Tibial nerve (tissue), 4 donors: ENCODE results near the gene YOD1. TPM values are rescaled to one million over a fixed set of nuclear protein-coding genes. Genes with fewer than 3 reads are reported as not detected.

Experiments used
- DNase-seq, 2 donors: peaks; one replicate each; pipeline ENCODE4 v3.0.0-alpha.2; 2019; ENCODE audit warnings: low spot score in 2 of 2
- H3K27ac ChIP-seq, 4 donors: fragments of 200-600 bp; sonication (generic) in 3 of 4; one replicate each; pipeline ENCODE4 v1.5.1; 2017 to 2019; ENCODE audit warnings: mild to moderate bottlenecking in 1 of 4
- H3K27me3 ChIP-seq, 2 donors: fragments of 200-600 bp; sonication (generic) in 1 of 2; one replicate each; pipeline versions ENCODE4 v1.5.1 to v1.6.0; 2017 to 2019
- H3K36me3 ChIP-seq, 3 donors: fragments of 200-600 bp; sonication (generic); one replicate each; pipeline ENCODE4 v1.5.1; 2018 to 2019
- H3K4me1 ChIP-seq, 4 donors: fragments of 200-600 bp; sonication (generic) in 3 of 4; one replicate each; pipeline ENCODE4 v1.5.1; 2017 to 2019
- H3K4me3 ChIP-seq, 4 donors: fragments of 200-600 bp; sonication (generic) in 3 of 4; one replicate each; pipeline ENCODE4 v1.5.1; 2017 to 2019; ENCODE audit warnings: mild to moderate bottlenecking in 1 of 4, moderate library complexity in 1 of 4
- H3K9me3 ChIP-seq, 4 donors: fragments of 200-600 bp; sonication (generic) in 3 of 4; one replicate each; pipeline ENCODE4 v1.5.1; 2017 to 2019
- EP300 ChIP-seq, 2 donors: sonication (generic); formaldehyde crosslinking; IDR thresholded peaks; one replicate each; pipeline ENCODE4 v1.6.1; 2017; ENCODE audit warnings: antibody characterized with exemption in 2 of 2, mild to moderate bottlenecking in 1 of 2
- POLR2A ChIP-seq, 2 donors: fragments of 450-650 bp; IDR thresholded peaks; one replicate each; pipeline ENCODE4 v1.6.1; 2017; ENCODE audit warnings: antibody characterized with exemption in 2 of 2, mild to moderate bottlenecking in 2 of 2, moderate library complexity in 2 of 2
- WGBS, 2 donors: methylation state at CpG; one replicate each; pipeline ENCODE4 v1.1.5; 2018; 5-methylcytosine and 5-hydroxymethylcytosine counted together
- total RNA-seq, 4 donors: library from RNA; depleted of rRNA; stranded (reverse); fragments of >200 nt; gene quantifications; one replicate each; pipeline ENCODE4 v1.1.0, GENCODE V29; 2016
- TF ChIP-seq, protein P1 (sequence below), 5 experiments: fragments of 200-600 bp in 3 of 5; fragments of 450-650 bp in 2 of 5; sonication (generic) in 3 of 5; IDR thresholded peaks; one replicate each; pipeline ENCODE4 v1.5.1; 2016 to 2019; ENCODE audit warnings: antibody characterized with exemption in 5 of 5, mild to moderate bottlenecking in 3 of 5, moderate library complexity in 2 of 5

The YOD1 gene
- total RNA-seq, 4 donors from 2014 or later, result 6.9 to 11.8 (median 10.7) TPM

GRCh38 chr1:207089627-207090355, 38.8 kb upstream of the YOD1 start:
- 94 to 95% methylated on average over 17 of the region's 17 CpGs for WGBS, 2 donors
- Histone ChIP-seq H3K9me3 (no peaks in the 10 kb centered on the region), H3K4me1 (peaks cover 0 to 2% (median 0%) of the 10 kb centered on the region in 4 donors), H3K4me3 (no peak overlapping the region), H3K27ac (no peak overlapping the region), H3K36me3 (no peaks in the 10 kb centered on the region), H3K27me3 (no peaks in the 10 kb centered on the region)
- TF ChIP-seq EP300 (IDR thresholded peaks at IDR 0.05) (no peak), POLR2A (IDR thresholded peaks at IDR 0.05) (no peak)
- TF ChIP-seq, protein P1, sequence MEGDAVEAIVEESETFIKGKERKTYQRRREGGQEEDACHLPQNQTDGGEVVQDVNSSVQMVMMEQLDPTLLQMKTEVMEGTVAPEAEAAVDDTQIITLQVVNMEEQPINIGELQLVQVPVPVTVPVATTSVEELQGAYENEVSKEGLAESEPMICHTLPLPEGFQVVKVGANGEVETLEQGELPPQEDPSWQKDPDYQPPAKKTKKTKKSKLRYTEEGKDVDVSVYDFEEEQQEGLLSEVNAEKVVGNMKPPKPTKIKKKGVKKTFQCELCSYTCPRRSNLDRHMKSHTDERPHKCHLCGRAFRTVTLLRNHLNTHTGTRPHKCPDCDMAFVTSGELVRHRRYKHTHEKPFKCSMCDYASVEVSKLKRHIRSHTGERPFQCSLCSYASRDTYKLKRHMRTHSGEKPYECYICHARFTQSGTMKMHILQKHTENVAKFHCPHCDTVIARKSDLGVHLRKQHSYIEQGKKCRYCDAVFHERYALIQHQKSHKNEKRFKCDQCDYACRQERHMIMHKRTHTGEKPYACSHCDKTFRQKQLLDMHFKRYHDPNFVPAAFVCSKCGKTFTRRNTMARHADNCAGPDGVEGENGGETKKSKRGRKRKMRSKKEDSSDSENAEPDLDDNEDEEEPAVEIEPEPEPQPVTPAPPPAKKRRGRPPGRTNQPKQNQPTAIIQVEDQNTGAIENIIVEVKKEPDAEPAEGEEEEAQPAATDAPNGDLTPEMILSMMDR (IDR thresholded peaks at IDR 0.05), result no peak
- no peak for DNase-seq

- Histone ChIP-seq H3K4me3 (no peak within 1 kb of the TSS), H3K9me3 (no peaks in the 10 kb centered on the region), H3K36me3 (no peaks in the 10 kb centered on the region), H3K4me1 (peaks cover 0 to 8% (median 2%) of the 10 kb centered on the region in 4 donors), H3K27ac (no peak within 1 kb of the TSS), H3K27me3 (no peaks in the 10 kb centered on the region)
- WGBS, 2 donors, result 74 to 86% methylated on average over 9 of the region's 9 CpGs
- no peak for DNase-seq
- TF ChIP-seq EP300 (IDR thresholded peaks at IDR 0.05) (no peak), POLR2A (IDR thresholded peaks at IDR 0.05) (no peak)
- TF ChIP-seq, protein P1 (IDR thresholded peaks at IDR 0.05), result no peak
Measured at GRCh38 chr1:207088701-207089626, 38.0 kb upstream of the YOD1 start, which contains the start of gene C4BPB. C4BPB (plus strand) TSS chr1:207088860; CDS start chr1:207089532, 672 bp downstream.

GRCh38 chr1:207088161-207088560, 37.2 kb upstream of the YOD1 start:
- Histone ChIP-seq H3K4me1 (peaks cover 0 to 8% (median 2%) of the 10 kb centered on the region in 4 donors), H3K4me3 (no peak overlapping the region), H3K27me3 (no peaks in the 10 kb centered on the region), H3K36me3 (no peaks in the 10 kb centered on the region), H3K27ac (no peak overlapping the region), H3K9me3 (no peaks in the 10 kb centered on the region)
- 76 to 86% methylated on average over 2 of the region's 2 CpGs for WGBS, 2 donors
- no peak for DNase-seq
- TF ChIP-seq, protein P1 (IDR thresholded peaks at IDR 0.05), result no peak
- TF ChIP-seq POLR2A (IDR thresholded peaks at IDR 0.05), result no peak
- no peak for TF ChIP-seq EP300 (IDR thresholded peaks at IDR 0.05)

- no peak overlapping the region for H3K27ac ChIP-seq
- 83 to 86% methylated on average over 3 of the region's 3 CpGs for WGBS, 2 donors
- H3K36me3 ChIP-seq, result no peaks in the 10 kb centered on the region
- no peak for DNase-seq
- no peaks in the 10 kb centered on the region for H3K9me3 ChIP-seq
- no peak overlapping the region for H3K4me3 ChIP-seq
- H3K4me1 ChIP-seq, result peaks cover 0 to 8% (median 2%) of the 10 kb centered on the region in 4 donors
- TF ChIP-seq EP300 (IDR thresholded peaks at IDR 0.05) (no peak), POLR2A (IDR thresholded peaks at IDR 0.05) (no peak)
- TF ChIP-seq, protein P1 (IDR thresholded peaks at IDR 0.05), result no peak
- H3K27me3 ChIP-seq, result no peaks in the 10 kb centered on the region
Measured at GRCh38 chr1:207085887-207086286, 34.9 kb upstream of the YOD1 start.
